ENCODE data around the gene WDR35.

Gene WDR35

GRCh38 chr2:20021405-20022009 is 31.6 kb upstream of the WDR35 start:
- POLR2A ChIA-PET, result no interaction called here
- TF ChIP-seq FOXM1 (IDR thresholded peaks at IDR 0.05; ENCODE audit: borderline replicate concordance) (no peak), PKNOX1 (IDR thresholded peaks at IDR 0.05) (no peak), ZNF384 (IDR thresholded peaks at IDR 0.05) (no peak), NFRKB (IDR thresholded peaks at IDR 0.05) (no peak), BHLHE40 (IDR thresholded peaks at IDR 0.05; ENCODE audit: borderline replicate concordance) (no peak), ELF4 (IDR thresholded peaks at IDR 0.05) (no peak), ARNT (IDR thresholded peaks at IDR 0.05) (no peak)
- CTCF ChIA-PET, result no interaction called here
- DNase-seq (ENCODE audit: extremely low spot score), result no peak

GRCh38 chr2:20019747-20020146 is 29.8 kb upstream of the WDR35 start:
- CTCF ChIA-PET, result no interaction called here

GRCh38 chr2:20018601-20019152 is 28.8 kb upstream of the WDR35 start:
- POLR2A ChIA-PET, result no interaction called here
- TF ChIP-seq BHLHE40 (IDR thresholded peaks at IDR 0.05; ENCODE audit: borderline replicate concordance), result no peak
- no peak for TF ChIP-seq CTBP1 (IDR thresholded peaks at IDR 0.05; ENCODE audit: borderline replicate concordance)
- TF ChIP-seq SUZ12 (IDR thresholded peaks at IDR 0.05), result no peak
- DNase-seq (ENCODE audit: extremely low spot score), result no peak
- CTCF ChIA-PET, result no interaction called here

More at GRCh38 chr2:20019747-20020146, 29.8 kb upstream of the WDR35 start:
- DNase-seq (ENCODE audit: extremely low spot score), result no peak
- TF ChIP-seq FOXK2 (IDR thresholded peaks at IDR 0.05) (no peak), ZNF384 (IDR thresholded peaks at IDR 0.05) (no peak), ELF4 (IDR thresholded peaks at IDR 0.05) (no peak), NFRKB (IDR thresholded peaks at IDR 0.05) (no peak), BHLHE40 (IDR thresholded peaks at IDR 0.05; ENCODE audit: borderline replicate concordance) (no peak), LEF1 (IDR thresholded peaks at IDR 0.05; ENCODE audit: borderline replicate concordance) (no peak), ARNT (IDR thresholded peaks at IDR 0.05) (no peak), CTBP1 (IDR thresholded peaks at IDR 0.05; ENCODE audit: borderline replicate concordance) (no peak), FOXA1 (IDR thresholded peaks at IDR 0.05) (no peak), HDGF (IDR thresholded peaks at IDR 0.05; ENCODE audit: borderline replicate concordance) (no peak)
- POLR2A ChIA-PET, result no interaction called here

DNA sequence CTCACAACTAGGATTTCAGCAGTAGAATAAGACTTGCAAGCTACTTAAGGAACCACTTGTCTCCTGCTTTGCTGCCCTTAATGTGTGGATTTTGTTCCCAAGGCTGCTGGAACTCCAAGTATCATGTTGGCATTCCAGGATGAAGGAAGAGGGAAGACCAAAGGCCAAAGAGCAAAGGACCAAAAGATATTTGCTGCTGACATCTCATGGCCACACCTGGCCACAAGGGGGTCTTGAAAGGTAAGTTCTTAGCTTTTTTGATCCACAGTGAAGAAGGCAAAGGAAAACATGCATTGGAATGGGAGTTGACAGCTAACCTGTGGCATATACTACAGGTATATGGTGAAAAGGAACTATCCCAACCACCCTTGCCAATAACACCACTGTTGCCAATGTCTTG is 26.4 kb upstream of the WDR35 start:
- ChIA-PET POLR2A (no interaction called here), CTCF (interaction anchor here (1.0 to 1.3 kb wide), 3 partner anchors 28 to 79 kb away, joined by 4 to 9 read pairs (median 7); no protein-coding TSS in a partner anchor)

GRCh38 chr2:20015482-20016083 is 25.7 kb upstream of the WDR35 start:
- POLR2A ChIA-PET, result interaction anchor here (0.9 kb wide), 1 partner anchor 37 kb away, joined by 3 read pairs; no protein-coding TSS in a partner anchor
- DNase-seq (ENCODE audit: extremely low spot score), result peak; percentile 51
- no peak for TF ChIP-seq CTBP1 (IDR thresholded peaks at IDR 0.05; ENCODE audit: borderline replicate concordance)
- no peak for TF ChIP-seq ZNF384 (IDR thresholded peaks at IDR 0.05)
- TF ChIP-seq BHLHE40 (IDR thresholded peaks at IDR 0.05; ENCODE audit: borderline replicate concordance), result no peak
- no peak for TF ChIP-seq PKNOX1 (IDR thresholded peaks at IDR 0.05)
- CTCF ChIA-PET, result interaction anchor here (0.6 to 1.8 kb wide), 20 partner anchors 12 to 572 kb away, joined by 3 to 10 read pairs (median 4); partner anchors contain the start of gene LAPTM4A

More for the DNA sequence above, 26.4 kb upstream of the WDR35 start:
- no peak for DNase-seq (ENCODE audit: extremely low spot score)
- TF ChIP-seq HDGF (IDR thresholded peaks at IDR 0.05; ENCODE audit: borderline replicate concordance), result no peak

DNA sequence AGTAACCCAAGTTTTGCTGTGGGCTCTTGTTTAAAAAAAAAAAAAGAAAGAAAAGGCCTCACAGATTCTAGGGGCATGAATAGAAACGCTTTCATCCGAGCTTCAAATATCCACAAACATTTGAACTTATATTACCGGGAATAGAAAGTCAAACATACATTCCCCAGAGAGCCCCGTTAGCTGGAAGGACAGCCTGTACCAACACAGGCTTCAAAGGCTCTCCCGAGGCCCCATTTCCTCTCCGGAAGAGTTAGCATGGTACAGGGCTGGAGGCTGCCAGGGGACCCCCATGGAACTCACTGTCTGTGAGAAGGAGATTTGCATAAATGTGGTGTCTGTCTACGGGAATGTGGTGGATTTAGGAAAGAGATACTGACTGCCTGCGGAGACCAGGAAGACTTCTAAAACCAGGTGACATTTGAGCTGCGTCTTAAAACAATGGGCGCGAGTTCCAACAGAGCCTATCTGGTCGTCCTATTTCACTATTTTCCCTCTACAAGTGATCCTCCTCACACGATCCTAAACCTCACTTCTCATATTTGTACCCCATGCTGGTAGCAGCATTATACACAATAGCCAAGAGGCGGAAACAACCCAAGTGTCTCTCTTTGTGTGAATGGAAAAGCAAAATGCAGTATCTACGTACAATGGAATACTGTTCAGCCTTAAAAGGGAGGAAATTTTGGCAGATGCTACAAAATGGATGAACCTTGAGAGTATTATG is 23.4 kb upstream of the WDR35 start:
- ChIA-PET POLR2A (no interaction called here), CTCF (interaction anchor here (0.7 kb wide), 1 partner anchor 39 kb away, joined by 3 read pairs; no protein-coding TSS in a partner anchor)
- TF ChIP-seq CTBP1 (IDR thresholded peaks at IDR 0.05; ENCODE audit: borderline replicate concordance) (no peak), ARNT (IDR thresholded peaks at IDR 0.05) (no peak), FOXA1 (IDR thresholded peaks at IDR 0.05) (no peak), FOXM1 (IDR thresholded peaks at IDR 0.05; ENCODE audit: borderline replicate concordance) (no peak), ZNF384 (IDR thresholded peaks at IDR 0.05) (no peak)
- DNase-seq (ENCODE audit: extremely low spot score), result no peak

DNA sequence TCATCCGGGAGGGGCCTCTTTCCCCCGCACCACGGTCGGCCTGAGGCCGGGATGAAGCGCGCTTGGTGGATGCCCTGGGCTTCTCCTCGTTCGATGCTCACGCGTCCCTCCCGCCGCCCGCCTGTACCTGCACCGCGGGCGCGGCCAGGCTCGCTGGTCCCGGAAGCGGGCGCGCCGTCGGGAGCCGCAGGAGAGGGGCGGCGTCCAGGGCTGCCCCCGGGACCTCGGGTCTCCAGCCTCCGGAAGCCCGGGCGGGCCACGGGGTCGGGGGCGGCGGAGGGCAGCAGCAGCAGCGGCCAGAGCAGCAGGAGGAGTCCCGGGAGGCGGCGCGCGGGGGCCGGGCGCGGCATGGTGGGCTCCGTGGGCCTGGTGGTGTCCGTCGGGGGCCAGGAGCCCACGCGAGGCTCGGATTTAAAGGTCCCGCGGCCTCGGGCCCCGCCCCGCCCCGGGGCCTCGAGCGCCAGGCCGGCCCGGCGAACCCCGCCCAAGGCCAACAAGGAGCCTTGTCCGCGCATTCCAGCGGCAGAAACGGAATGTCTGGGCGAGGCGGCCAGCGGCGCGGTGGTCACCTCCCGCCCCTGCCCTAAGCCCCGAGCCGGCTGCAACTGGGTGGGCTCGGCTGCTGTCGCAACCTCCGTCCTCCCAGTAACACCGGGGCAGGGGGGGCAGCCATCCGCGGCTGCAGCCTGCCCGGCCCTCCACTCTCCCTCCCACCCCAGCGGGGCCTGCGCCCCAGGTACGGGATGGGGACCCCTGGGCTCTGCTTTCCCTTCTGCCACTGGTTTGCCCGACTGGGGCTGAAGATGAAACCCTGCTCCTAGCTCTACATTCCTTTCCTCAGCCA is 22.6 kb upstream of the WDR35 start, which contains the start of gene MATN3:
Gene MATN3 (minus strand): TSS at position 387 of the 844 bp plus-strand sequence. CDS start 37 bp downstream, at position 350.
- ChIA-PET POLR2A (no interaction called here), CTCF (interaction anchor here (0.7 kb wide), 1 partner anchor 38 kb away, joined by 3 read pairs; no protein-coding TSS in a partner anchor)
- peak; percentile 45 for DNase-seq (ENCODE audit: extremely low spot score)
- no peak for TF ChIP-seq HDGF (IDR thresholded peaks at IDR 0.05; ENCODE audit: borderline replicate concordance)
- TF ChIP-seq BHLHE40 (IDR thresholded peaks at IDR 0.05; ENCODE audit: borderline replicate concordance), result no peak
- TF ChIP-seq LEF1 (IDR thresholded peaks at IDR 0.05; ENCODE audit: borderline replicate concordance), result no peak
- no peak for TF ChIP-seq FOXA1 (IDR thresholded peaks at IDR 0.05)
- TF ChIP-seq CTBP1 (IDR thresholded peaks at IDR 0.05; ENCODE audit: borderline replicate concordance), result no peak
- no peak for TF ChIP-seq NFRKB (IDR thresholded peaks at IDR 0.05)
- no peak for TF ChIP-seq SUZ12 (IDR thresholded peaks at IDR 0.05)
- no peak for TF ChIP-seq FOXK2 (IDR thresholded peaks at IDR 0.05)
- TF ChIP-seq L3MBTL2 (conservative IDR thresholded peaks at IDR 0.05), result no peak
- no peak for TF ChIP-seq ELF4 (IDR thresholded peaks at IDR 0.05)
- no peak for TF ChIP-seq SP1 (IDR thresholded peaks at IDR 0.05)
- TF ChIP-seq ARNT (IDR thresholded peaks at IDR 0.05), result no peak
- TF ChIP-seq ZNF384 (IDR thresholded peaks at IDR 0.05), result no peak
- no peak for TF ChIP-seq PKNOX1 (IDR thresholded peaks at IDR 0.05)
- TF ChIP-seq TARDBP (IDR thresholded peaks at IDR 0.05), result no peak
- TF ChIP-seq FOXM1 (IDR thresholded peaks at IDR 0.05; ENCODE audit: borderline replicate concordance), result no peak
